Prostate gland (tissue), 2 donors: Measurements from ENCODE around the gene GCLM. TPM values are rescaled to one million over a fixed set of nuclear protein-coding genes. Genes with fewer than 3 reads are reported as not detected.

Experiments
- DNase-seq: peaks from one replicate; pipeline ENCODE4 v3.0.0-alpha.2; 2019; ENCODE audit warnings: low spot score
- H3K27ac ChIP-seq, 2 donors: fragments of 200-600 bp; sonication (generic); 2 replicates each; pipeline ENCODE4 v1.5.1; 2017 to 2019
- H3K27me3 ChIP-seq: fragments of 200-600 bp; sonication (generic); replicated peaks from 2 replicates; pipeline ENCODE4 v1.5.1; 2019; ENCODE audit not compliant: insufficient read depth
- H3K36me3 ChIP-seq, 2 donors: fragments of 200-600 bp; sonication (generic); 1 replicate in 1 of 2; 2 replicates in 1 of 2; pipeline versions ENCODE4 v1.5.1 to v1.8.1; 2017 to 2019
- H3K4me1 ChIP-seq: fragments of 200-600 bp; sonication (generic); replicated peaks from 2 replicates; pipeline ENCODE4 v1.5.1; 2019
- H3K4me3 ChIP-seq, 2 donors: fragments of 200-600 bp; sonication (generic); 2 replicates each; pipeline ENCODE4 v1.5.1; 2017 to 2019
- H3K9me3 ChIP-seq: fragments of 200-600 bp; sonication (generic); 2 replicates; pipeline ENCODE4 v1.5.1; 2017
- POLR2A ChIP-seq: fragments of 450-650 bp; IDR thresholded peaks from one replicate; pipeline ENCODE4 v1.6.1; 2016; ENCODE audit warnings: antibody characterized with exemption, mild to moderate bottlenecking
- POLR2AphosphoS5 ChIP-seq: sonication (generic); formaldehyde crosslinking; IDR thresholded peaks from one replicate; pipeline ENCODE4 v1.6.1; 2017; ENCODE audit warnings: antibody characterized with exemption
- WGBS: methylation state at CpG from one replicate; pipeline ENCODE4 v1.1.5; 2018; 5-methylcytosine and 5-hydroxymethylcytosine counted together
- intact Hi-C: fragments of 100-400 bp; cut with DNase I; formaldehyde crosslinking; loops from one replicate; pipeline ENCODE4 v1.14.2; 2022
- total RNA-seq, 2 donors: library from RNA; depleted of rRNA; stranded (reverse); fragments of >200 nt; gene quantifications; one replicate each; pipeline ENCODE4 v1.1.0, GENCODE V29; 2016
- TF ChIP-seq, protein P1 (sequence below), 4 experiments: fragments of 200-600 bp in 2 of 4; fragments of 450-650 bp in 2 of 4; sonication (generic) in 2 of 4; IDR thresholded peaks; 1 replicate in 3 of 4; 2 replicates in 1 of 4; pipeline ENCODE4 v1.5.1; 2016 to 2019; ENCODE audit warnings: antibody characterized with exemption in 4 of 4, mild to moderate bottlenecking in 2 of 4, moderate library complexity in 2 of 4

GCLM gene
- total RNA-seq, 2 donors from 2014 or later = 6.5 to 14.1 TPM

DNA sequence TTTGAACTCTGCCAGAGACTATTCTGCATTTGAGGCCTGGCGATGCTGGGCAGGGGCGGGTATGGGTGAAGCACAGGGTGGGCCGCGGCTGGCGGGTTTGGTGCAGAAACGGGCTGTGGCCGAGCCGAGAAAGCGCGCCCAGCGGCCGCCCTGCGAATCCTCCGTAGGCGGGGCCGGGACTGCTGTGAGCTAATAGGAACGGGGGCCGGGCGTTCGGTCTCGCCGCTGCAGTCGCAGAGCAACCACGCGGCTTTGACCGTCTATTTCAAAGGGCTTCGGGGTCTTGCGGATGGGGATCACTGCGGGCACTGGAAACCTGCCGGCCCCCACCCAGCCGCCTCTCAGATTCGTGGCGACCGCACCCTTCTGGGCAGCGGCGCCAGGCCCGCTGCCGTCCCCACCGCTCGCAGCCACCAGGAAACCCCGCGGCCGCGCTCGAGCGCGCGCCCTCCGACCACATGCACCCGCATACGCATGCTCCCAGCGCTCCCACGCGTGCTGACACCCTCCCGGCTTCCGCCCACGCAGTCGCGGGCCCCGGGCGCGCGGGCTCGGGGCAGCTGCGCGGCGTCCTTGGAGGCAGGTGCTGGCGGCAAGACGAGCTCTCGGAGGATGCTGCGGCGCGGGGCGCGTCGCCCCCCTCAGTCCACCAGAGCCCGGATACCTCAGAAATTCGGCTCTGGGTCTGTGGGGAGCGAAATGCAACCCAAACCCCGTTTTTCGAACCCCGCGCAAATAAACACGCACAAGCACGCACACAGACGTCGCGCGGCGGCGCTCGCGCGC, 62.8 kb downstream of the GCLM start:
- Histone ChIP-seq H3K4me3 (peak overlapping the region; percentile 60 to 77), H3K27me3 (no peaks in the 10 kb centered on the region), H3K4me1 (no peaks in the 10 kb centered on the region), H3K27ac (peak overlapping the region; percentile 92 to 97), H3K9me3 (no peaks in the 10 kb centered on the region), H3K36me3 (no peaks in the 10 kb centered on the region)
- WGBS = under 1% methylated on average over 91 of the region's 94 CpGs
- peak; percentile 86 for DNase-seq
- TF ChIP-seq POLR2AphosphoS5 (no peak), POLR2A (peak; percentile 39)
- TF ChIP-seq, protein P1, sequence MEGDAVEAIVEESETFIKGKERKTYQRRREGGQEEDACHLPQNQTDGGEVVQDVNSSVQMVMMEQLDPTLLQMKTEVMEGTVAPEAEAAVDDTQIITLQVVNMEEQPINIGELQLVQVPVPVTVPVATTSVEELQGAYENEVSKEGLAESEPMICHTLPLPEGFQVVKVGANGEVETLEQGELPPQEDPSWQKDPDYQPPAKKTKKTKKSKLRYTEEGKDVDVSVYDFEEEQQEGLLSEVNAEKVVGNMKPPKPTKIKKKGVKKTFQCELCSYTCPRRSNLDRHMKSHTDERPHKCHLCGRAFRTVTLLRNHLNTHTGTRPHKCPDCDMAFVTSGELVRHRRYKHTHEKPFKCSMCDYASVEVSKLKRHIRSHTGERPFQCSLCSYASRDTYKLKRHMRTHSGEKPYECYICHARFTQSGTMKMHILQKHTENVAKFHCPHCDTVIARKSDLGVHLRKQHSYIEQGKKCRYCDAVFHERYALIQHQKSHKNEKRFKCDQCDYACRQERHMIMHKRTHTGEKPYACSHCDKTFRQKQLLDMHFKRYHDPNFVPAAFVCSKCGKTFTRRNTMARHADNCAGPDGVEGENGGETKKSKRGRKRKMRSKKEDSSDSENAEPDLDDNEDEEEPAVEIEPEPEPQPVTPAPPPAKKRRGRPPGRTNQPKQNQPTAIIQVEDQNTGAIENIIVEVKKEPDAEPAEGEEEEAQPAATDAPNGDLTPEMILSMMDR (IDR thresholded peaks at IDR 0.05) = peak in 3 of 4 experiments; percentile 10 to 55 (median 52)
- intact Hi-C loops = loop anchor here (5.0 to 10.0 kb wide), 2 partner anchors 409 to 772 kb away; partner anchors contain the start of gene MTF2

DNA sequence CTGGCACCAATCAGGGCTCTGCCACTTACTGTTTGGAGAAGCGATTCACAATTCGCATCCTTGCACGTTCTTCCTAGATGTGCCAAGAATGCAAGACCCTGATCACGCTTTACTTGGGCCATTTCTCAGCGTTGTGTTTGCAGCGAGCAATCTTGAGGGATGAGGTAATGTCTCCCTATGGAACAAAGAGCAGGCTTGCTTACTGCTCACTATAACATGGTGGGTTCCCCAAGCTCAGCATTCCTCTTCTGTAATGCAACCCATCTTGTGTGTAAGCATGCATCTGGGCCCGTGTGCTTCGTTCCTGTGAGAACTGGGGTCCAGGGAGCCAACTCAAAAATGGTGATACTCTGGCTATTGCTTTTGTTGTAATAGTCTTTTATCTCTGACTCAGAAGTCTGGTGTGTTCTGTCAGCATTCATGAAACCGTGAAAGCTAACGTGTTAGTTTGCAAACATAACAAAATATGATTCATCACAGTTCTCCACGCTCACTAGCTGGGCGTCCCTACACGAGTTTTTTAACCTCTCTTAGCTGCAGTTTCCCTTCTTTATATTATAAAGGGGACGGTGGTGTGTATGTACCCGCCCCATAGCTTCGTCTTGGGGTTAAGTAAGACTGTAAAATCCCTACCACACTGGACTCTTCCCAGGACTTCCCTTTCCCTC, 63.6 kb downstream of the GCLM start:
- Histone ChIP-seq H3K4me1 (no peaks in the 10 kb centered on the region), H3K27me3 (no peaks in the 10 kb centered on the region), H3K9me3 (no peaks in the 10 kb centered on the region), H3K36me3 (no peaks in the 10 kb centered on the region), H3K27ac (peak overlapping the region; percentile 92 to 97), H3K4me3 (peak overlapping the region; percentile 60 to 77)
- intact Hi-C loops = loop anchor here (5.0 to 10.0 kb wide), 2 partner anchors 408 to 771 kb away; partner anchors contain the start of gene MTF2
- 12% methylated on average over 16 of the region's 16 CpGs for WGBS
- no peak for TF ChIP-seq POLR2AphosphoS5
- no peak for TF ChIP-seq POLR2A
- DNase-seq = no peak

DNA sequence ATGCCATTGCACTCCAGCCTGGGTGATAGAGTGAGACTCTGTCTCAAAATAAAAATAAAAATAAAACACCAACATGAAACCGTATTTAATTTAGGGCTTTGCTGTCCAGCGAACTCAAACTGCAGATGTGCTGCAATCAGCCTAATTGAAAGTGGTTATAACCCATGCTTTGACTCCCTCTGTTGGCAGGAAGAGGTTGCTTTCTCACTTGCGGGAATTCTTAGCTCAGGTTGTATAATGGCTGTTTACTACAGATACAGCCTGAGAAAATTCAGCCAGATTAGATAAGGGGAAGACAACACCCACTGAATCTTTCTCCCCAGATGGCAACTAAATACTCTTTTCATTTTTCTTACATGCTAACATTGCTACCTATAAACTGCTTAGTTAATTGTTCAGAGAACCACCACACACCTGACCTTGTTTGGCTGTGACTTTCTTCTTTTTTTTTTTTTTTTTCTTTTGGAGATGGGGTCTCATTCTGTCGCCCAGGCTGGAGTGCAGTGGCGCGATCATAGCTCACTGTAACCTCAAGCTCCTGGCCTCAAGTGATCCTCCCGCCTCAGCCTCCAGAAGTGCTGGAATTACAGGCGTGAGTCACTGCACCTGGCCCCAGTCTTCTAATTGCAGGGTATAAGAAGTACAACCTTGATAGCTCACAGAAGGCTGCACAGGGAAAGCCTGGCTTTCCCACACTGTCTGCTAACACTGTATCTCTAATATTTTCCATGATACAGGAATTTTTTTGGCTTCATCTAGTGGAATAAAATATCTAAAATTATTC, 64.8 kb downstream of the GCLM start:
- no peaks in the 10 kb centered on the region for H3K27me3 ChIP-seq
- H3K9me3 ChIP-seq = no peaks in the 10 kb centered on the region
- WGBS = 54% methylated on average over 8 of the region's 8 CpGs
- TF ChIP-seq, protein P1 (IDR thresholded peaks at IDR 0.05) = peak in 3 of 4 experiments; percentile 50 to 77 (median 72)
- TF ChIP-seq POLR2A (no peak), POLR2AphosphoS5 (peak; percentile 69)
- no peaks in the 10 kb centered on the region for H3K4me1 ChIP-seq
- intact Hi-C loops = loop anchor here (5.0 to 10.0 kb wide), 2 partner anchors 407 to 770 kb away; partner anchors contain the start of gene MTF2
- peak overlapping the region in 1 of 2 donors; percentile 9 for H3K27ac ChIP-seq
- peak; percentile 67 for DNase-seq
- no peaks in the 10 kb centered on the region for H3K36me3 ChIP-seq
- no peak overlapping the region for H3K4me3 ChIP-seq

DNA sequence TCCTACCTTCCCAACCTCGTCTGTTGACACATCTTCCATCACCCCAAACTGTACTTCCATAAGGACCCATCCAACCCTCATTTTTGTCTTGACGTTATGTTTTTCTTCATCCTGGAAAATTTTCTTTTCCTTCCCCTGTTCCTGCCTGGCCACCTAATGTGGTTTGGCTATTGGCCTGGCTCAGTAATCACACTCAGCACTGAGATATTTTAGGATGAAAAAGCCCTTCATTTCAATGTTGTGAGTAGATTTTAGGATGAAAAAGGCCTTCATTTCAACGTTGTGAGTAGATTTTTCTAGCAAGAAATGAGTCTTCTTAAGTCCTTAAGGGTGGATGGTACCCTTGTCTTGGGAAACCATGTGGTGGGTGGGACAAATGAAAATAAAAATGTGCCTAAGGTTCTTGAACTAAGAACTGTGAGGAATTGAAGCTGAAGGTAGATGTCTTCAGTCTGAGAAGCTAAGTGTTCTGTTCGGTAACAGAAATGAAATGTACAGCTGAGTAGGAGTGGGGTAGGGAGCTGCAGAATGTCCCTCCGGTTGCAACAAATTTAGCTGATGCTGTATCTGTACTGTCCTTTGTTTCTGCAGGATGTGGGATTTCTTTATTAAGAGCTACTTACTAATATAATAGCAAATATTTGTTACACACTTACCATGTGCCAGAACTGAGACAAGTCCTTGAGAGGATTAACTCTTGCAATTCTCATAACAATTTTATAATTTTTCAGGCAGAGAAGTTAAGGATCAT, 66.3 kb downstream of the GCLM start:
- Histone ChIP-seq H3K4me3 (no peak overlapping the region), H3K4me1 (no peaks in the 10 kb centered on the region)
- TF ChIP-seq POLR2AphosphoS5 (no peak), POLR2A (no peak)
- TF ChIP-seq, protein P1 (IDR thresholded peaks at IDR 0.05) = no peak

More for the DNA sequence above, 66.3 kb downstream of the GCLM start:
- intact Hi-C loops = loop anchor here (10.0 kb wide), 1 partner anchor 768 kb away; the partner anchor contains the start of gene MTF2
- WGBS = 92% methylated on average over 5 of the region's 5 CpGs
- Histone ChIP-seq H3K9me3 (no peaks in the 10 kb centered on the region), H3K36me3 (no peaks in the 10 kb centered on the region), H3K27me3 (no peaks in the 10 kb centered on the region), H3K27ac (no peak overlapping the region)
- no peak for DNase-seq
